ENCODE data around the gene BZW2. TPM values are rescaled to one million over a fixed set of nuclear protein-coding genes. Genes with fewer than 3 reads are reported as not detected.

Gene BZW2
- total RNA-seq, 1 donor from 2014 or later, result 61.4 TPM

- Histone ChIP-seq H3K4me1 (no peaks in the 10 kb centered on the region), H3K9me3 (no peaks in the 10 kb centered on the region), H3K4me3 (no peak overlapping the region), H3K27me3 (no peaks in the 10 kb centered on the region), H3K36me3 (no peaks in the 10 kb centered on the region), H3K27ac (no peak overlapping the region)
- intact Hi-C loops (cut with DNase I), result no loop called here
- TF ChIP-seq POLR2A (IDR thresholded peaks at IDR 0.05) (no peak), POLR2AphosphoS5 (IDR thresholded peaks at IDR 0.05; ENCODE audit: insufficient read depth in 1 of 2, low read depth in 1 of 2) (no peak), CTCF (IDR thresholded peaks at IDR 0.05) (no peak)
- DNase-seq (ENCODE audit: extremely low spot score in 2 of 2), result no peak
Observed at GRCh38 chr7:16729541-16729940, 83.6 kb downstream of the BZW2 start.

- TF ChIP-seq POLR2A (IDR thresholded peaks at IDR 0.05), result no peak
- no peak for TF ChIP-seq CTCF (IDR thresholded peaks at IDR 0.05)
- no peak for TF ChIP-seq POLR2AphosphoS5 (IDR thresholded peaks at IDR 0.05; ENCODE audit: insufficient read depth in 1 of 2, low read depth in 1 of 2)
- no peaks in the 10 kb centered on the region for H3K4me1 ChIP-seq
- intact Hi-C loops (cut with DNase I), result no loop called here
- H3K27me3 ChIP-seq, result no peaks in the 10 kb centered on the region
- no peak for DNase-seq (ENCODE audit: extremely low spot score in 2 of 2)
- H3K27ac ChIP-seq, result no peak overlapping the region
- H3K4me3 ChIP-seq, result no peak overlapping the region
- H3K9me3 ChIP-seq, result no peaks in the 10 kb centered on the region
- H3K36me3 ChIP-seq, result no peaks in the 10 kb centered on the region
Observed at GRCh38 chr7:16730937-16731336, 85.0 kb downstream of the BZW2 start.

- H3K4me3 ChIP-seq, result no peak overlapping the region
Observed at GRCh38 chr7:16732828-16733227, 86.8 kb downstream of the BZW2 start.

GRCh38 chr7:16734148-16734726, 88.3 kb downstream of the BZW2 start:
- intact Hi-C loops (cut with DNase I), result no loop called here
- no peak for DNase-seq (ENCODE audit: extremely low spot score in 2 of 2)
- H3K27ac ChIP-seq, result no peak overlapping the region
- no peaks in the 10 kb centered on the region for H3K27me3 ChIP-seq
- no peak overlapping the region for H3K4me3 ChIP-seq
- TF ChIP-seq POLR2A (IDR thresholded peaks at IDR 0.05), result no peak
- no peak for TF ChIP-seq POLR2AphosphoS5 (IDR thresholded peaks at IDR 0.05; ENCODE audit: insufficient read depth in 1 of 2, low read depth in 1 of 2)
- TF ChIP-seq CTCF (IDR thresholded peaks at IDR 0.05), result no peak
- H3K36me3 ChIP-seq, result no peaks in the 10 kb centered on the region
- H3K9me3 ChIP-seq, result no peaks in the 10 kb centered on the region
- H3K4me1 ChIP-seq, result no peaks in the 10 kb centered on the region

More at GRCh38 chr7:16732828-16733227, 86.8 kb downstream of the BZW2 start:
- Histone ChIP-seq H3K27ac (no peak overlapping the region), H3K27me3 (no peaks in the 10 kb centered on the region), H3K9me3 (no peaks in the 10 kb centered on the region), H3K4me1 (no peaks in the 10 kb centered on the region), H3K36me3 (no peaks in the 10 kb centered on the region)
- intact Hi-C loops (cut with DNase I), result no loop called here
- TF ChIP-seq CTCF (IDR thresholded peaks at IDR 0.05), result no peak
- TF ChIP-seq POLR2A (IDR thresholded peaks at IDR 0.05), result no peak
- no peak for TF ChIP-seq POLR2AphosphoS5 (IDR thresholded peaks at IDR 0.05; ENCODE audit: insufficient read depth in 1 of 2, low read depth in 1 of 2)
- no peak for DNase-seq (ENCODE audit: extremely low spot score in 2 of 2)

GRCh38 chr7:16735020-16735419, 89.0 kb downstream of the BZW2 start:
- Histone ChIP-seq H3K4me1 (peaks cover 8% of the 10 kb centered on the region), H3K27ac (no peak overlapping the region), H3K27me3 (no peaks in the 10 kb centered on the region), H3K9me3 (no peaks in the 10 kb centered on the region), H3K36me3 (no peaks in the 10 kb centered on the region), H3K4me3 (no peak overlapping the region)
- intact Hi-C loops (cut with DNase I), result no loop called here
- DNase-seq (ENCODE audit: extremely low spot score in 2 of 2), result no peak
- TF ChIP-seq POLR2A (IDR thresholded peaks at IDR 0.05), result no peak
- no peak for TF ChIP-seq POLR2AphosphoS5 (IDR thresholded peaks at IDR 0.05; ENCODE audit: insufficient read depth in 1 of 2, low read depth in 1 of 2)
- TF ChIP-seq CTCF (IDR thresholded peaks at IDR 0.05), result no peak

Measured in vagina (tissue), 2 donors.